ENCODE data around the gene LRMDA.
"Not testable (repeated sequence)": the region's sequence is repeated elsewhere in the genome, so short reads cannot be mapped to it uniquely, and the experiment has no call there.

Gene LRMDA

DNA sequence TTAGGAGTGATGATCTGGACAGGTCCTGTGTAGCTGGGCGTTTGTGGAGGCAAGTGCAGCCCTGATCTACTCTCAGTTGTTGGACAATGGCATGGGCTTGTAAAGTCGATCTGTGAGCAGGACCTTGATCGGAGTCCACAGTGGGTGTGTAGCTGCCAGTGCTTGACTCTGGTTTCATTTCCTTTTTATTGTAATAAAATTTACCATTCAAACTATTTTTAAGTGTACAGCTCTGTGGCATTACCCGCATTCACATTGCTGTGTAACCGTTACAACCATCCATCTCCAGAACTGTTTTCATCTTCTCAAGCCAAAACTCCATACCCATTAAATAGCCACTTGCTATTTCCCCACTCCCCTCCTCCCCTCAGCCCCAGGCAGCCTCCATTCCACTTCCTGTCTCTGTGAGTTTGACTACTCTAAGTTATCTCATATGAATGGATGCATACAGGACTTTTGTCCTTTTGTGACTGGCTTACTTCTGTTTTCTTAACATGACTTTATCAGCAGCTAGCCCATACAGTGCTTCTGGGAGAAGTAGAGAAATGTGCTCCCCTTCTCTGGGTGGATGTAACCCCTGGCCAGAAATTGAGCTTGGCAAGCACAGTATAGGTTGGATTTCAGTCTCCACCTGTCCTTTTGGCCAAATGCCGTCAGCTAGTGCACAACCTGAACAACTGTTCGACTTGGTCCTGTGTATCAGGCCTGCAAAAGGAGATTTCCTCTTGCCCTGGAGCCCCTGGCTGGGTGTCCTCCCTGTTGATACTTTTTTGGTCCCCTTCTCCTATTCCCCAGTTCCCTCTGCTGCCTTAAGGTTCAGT, 180.0 kb downstream of the LRMDA start:
- no peaks in the 10 kb centered on the region for H3K27me3 Mint-ChIP-seq
- no peaks in the 10 kb centered on the region for H3K36me3 Mint-ChIP-seq
- H3K9me3 Mint-ChIP-seq: peaks cover 3% of the 10 kb centered on the region
- H3K27ac Mint-ChIP-seq: no peak overlapping the region
- no peaks in the 10 kb centered on the region for H3K4me1 Mint-ChIP-seq
- ATAC-seq: peak; percentile 6
- no peak overlapping the region for H3K4me3 Mint-ChIP-seq

DNA sequence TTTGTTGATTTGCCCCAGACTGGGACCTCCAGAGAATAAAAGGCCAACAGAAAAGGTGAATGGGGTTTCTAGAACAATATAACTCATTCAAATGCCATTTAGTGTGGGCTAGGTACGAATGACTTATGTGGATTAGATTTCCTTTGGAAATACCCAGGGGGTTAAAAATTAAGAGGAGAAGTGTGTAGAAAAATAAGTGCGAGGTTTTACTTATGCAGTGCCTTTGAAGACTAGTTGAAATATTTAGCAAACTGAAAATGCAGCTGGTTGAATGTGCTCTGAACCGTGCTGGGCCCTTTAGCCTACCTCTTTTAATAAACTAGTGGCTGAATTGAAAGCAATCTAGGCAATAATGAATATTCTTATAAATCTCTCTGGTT, 180.6 kb downstream of the LRMDA start:
- Mint-ChIP-seq H3K36me3 (no peaks in the 10 kb centered on the region), H3K4me1 (no peaks in the 10 kb centered on the region), H3K27ac (no peak overlapping the region), H3K4me3 (no peak overlapping the region), H3K27me3 (no peaks in the 10 kb centered on the region), H3K9me3 (peaks cover 3% of the 10 kb centered on the region)
- no peak for ATAC-seq

DNA sequence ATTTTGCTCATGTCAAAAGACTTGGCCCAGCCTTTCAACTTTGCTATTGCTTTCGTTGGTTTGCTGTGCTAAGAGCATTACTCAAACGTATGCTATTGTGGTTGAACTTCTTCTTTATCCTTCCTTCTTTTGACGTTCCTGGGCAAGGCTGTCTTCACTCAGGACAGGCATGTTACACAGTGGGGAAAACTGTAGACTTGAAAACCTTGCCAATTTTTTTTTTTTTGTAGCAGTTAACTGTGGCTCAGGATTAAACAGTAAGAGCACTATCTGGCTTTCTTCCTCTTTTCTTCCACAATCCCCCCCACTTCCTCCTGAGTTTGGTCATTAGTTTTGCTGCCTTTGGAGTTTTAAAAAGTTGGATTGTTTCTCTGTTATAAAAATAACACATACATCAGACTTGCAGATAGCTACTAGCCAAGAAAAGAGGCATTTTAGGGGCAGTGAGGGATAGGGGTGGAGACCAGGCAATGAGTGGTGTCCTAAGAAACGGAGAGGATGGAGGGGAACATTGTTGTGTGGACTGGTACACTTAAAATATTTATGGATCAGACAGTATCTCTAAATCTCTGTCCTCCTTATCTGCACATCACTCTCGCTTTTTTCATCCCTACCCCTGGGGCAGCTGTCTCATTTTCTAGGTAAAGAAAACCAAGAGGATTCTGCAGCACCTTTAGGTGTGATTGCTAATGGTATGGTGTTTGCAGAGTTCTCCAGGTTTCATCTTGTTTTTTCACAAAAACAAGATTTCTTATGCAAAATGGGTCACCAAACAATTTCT, 181.7 kb downstream of the LRMDA start:
- no peak overlapping the region for H3K4me3 Mint-ChIP-seq
- H3K4me1 Mint-ChIP-seq: no peaks in the 10 kb centered on the region
- H3K27me3 Mint-ChIP-seq: no peaks in the 10 kb centered on the region
- H3K27ac Mint-ChIP-seq: no peak overlapping the region
- peaks cover 3% of the 10 kb centered on the region for H3K9me3 Mint-ChIP-seq
- ATAC-seq: no peak
- no peaks in the 10 kb centered on the region for H3K36me3 Mint-ChIP-seq

DNA sequence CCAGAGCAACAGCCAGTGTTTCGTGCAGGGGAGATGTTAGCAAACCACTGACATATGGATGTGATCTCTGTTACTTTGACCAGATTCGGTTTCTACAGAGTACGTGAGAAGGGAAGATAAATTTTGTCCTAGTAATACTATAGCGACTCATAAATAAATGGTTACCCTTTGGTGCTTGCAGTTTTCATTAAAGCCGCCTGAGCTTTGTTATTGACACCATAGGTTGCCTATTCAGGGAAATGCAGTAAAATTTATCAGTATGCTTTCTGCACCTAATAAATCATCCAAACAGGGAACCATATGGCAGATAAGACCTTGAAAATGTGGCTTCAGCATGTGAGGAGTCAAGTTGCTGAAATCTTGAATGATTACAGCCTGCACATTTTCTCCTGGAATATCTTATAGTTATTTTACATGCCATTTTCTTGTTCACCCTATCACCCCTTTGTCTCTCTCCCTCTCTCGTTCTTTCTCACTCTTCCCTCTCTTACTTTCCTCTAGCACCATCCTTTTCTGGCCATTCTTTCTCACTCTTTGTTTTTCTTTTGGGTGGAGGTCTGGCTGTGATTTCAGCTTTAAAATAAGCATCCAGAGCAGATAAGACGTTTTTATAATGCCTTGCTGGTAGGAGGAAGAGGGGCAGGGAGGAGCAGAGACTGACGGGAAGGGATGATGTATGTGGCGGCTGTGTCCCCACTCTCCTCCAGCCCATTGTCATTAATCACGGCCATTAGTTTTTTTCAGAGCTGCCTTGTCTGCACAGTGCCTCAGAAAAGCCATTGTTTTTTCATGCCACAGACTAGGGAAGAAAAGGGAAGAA, 182.5 kb downstream of the LRMDA start:
- Mint-ChIP-seq H3K27me3 (no peaks in the 10 kb centered on the region), H3K9me3 (peaks cover 3% of the 10 kb centered on the region), H3K4me1 (no peaks in the 10 kb centered on the region), H3K4me3 (no peak overlapping the region), H3K36me3 (no peaks in the 10 kb centered on the region), H3K27ac (no peak overlapping the region)
- no peak for ATAC-seq

DNA sequence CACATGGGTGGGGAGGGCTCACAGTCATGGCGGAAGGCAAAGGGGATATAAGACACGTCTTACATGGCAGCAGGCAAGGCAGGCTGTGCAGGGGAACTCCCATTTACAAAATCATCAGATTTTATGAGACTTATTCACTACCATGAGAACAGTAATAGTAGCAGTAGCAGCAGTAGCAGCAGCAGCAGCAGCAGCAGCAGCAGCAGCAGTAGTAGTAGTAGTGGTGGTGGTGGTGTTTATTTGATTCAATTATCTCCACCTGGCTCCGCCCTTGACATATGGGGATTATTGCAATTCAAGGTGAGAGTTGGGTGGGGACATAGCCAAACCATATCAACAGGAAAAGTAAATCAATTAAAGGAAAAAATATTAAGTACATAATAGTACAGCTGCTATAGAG, 184.7 kb downstream of the LRMDA start:
- Mint-ChIP-seq H3K4me1 (no peaks in the 10 kb centered on the region), H3K4me3 (no peak overlapping the region), H3K9me3 (no peaks in the 10 kb centered on the region), H3K27me3 (peaks cover under 1% of the 10 kb centered on the region), H3K27ac (no peak overlapping the region), H3K36me3 (no peaks in the 10 kb centered on the region)
- ATAC-seq: no peak

DNA sequence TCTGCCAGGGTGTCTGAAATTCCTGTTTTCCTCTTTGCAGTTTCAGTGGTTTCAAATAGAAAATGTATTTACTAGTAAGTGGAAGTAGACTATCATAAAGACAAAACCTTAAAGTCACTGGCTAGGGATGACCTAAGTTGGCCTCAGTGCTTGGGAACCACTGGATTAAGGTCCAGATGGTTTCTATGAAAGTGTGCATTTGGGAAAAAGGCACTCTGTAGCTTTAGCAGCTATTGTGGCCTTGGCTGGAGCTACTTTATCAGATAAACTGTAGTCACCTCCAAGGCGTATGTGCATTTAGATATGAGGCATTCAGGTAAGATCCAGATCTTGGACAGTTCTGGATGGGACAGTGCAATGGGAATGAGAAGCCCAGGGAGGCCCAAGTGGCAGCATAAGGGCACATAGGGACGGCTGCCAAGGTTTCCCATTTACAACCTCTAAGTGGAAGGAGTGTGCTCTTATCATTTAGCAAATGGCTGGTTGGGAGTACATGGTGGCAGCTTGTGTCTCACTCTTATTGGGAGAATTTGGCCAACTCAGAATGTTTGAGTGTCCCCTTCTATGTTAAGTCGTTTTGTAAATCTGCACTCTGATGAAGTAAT, 185.6 kb downstream of the LRMDA start:
- ATAC-seq: no peak
- H3K27me3 Mint-ChIP-seq: peaks cover 9% of the 10 kb centered on the region
- H3K4me3 Mint-ChIP-seq: no peak overlapping the region
- H3K27ac Mint-ChIP-seq: no peak overlapping the region
- no peaks in the 10 kb centered on the region for H3K4me1 Mint-ChIP-seq
- no peaks in the 10 kb centered on the region for H3K36me3 Mint-ChIP-seq
- H3K9me3 Mint-ChIP-seq: no peaks in the 10 kb centered on the region

DNA sequence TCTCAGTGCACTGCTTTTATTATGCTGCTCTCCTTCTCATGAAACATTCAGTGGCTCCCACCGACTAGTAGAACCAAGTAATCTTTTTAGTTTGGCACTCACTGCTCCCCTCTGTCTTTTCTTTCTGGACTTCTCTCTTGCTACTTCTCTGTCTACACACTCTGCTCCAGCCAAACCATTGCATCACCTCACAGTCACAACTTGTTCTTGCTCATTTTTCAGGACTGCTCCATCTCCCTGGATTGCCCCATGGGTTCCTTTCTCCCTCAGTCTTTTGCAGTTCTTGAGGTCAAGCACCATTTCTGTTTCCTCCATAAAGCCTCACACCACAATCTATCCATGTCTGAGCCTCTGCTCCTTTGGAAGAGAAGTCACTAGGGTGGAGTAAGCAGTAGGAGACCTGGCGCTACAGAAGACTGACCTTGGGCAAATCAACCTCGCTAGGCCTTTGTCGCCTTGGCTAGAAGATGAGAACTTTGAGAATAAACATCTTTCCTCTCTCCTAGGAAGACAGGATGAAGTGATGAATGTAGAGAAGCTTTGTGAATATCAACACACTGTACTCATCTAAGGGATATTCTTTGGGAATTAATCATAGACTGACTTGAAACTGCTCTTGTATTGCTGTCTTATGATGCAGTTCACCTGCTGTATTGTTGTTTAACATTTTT, 186.2 kb downstream of the LRMDA start:
- H3K36me3 Mint-ChIP-seq: no peaks in the 10 kb centered on the region
- H3K4me3 Mint-ChIP-seq: no peak overlapping the region
- no peak for ATAC-seq
- H3K27ac Mint-ChIP-seq: no peak overlapping the region
- H3K9me3 Mint-ChIP-seq: no peaks in the 10 kb centered on the region
- peaks cover 10% of the 10 kb centered on the region for H3K27me3 Mint-ChIP-seq
- no peaks in the 10 kb centered on the region for H3K4me1 Mint-ChIP-seq

DNA sequence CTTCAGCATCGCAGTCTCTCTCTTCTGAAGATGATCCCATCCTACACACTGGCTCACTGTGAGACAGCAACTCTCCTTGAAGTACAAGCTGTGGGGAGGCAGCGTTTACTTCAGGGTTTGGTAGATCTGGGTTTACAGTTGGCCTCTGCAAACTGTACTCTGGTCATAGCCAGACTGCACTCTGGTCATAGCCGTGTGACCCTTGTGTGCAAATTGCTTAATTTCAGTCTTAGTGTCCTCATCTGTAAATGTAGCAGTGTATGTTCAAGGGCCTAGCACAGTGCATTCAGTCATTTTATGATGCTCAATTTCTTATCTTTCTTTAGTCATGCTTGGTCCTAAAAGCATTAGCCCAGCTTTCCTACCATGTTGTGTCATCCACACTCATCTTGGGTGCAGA, 188.2 kb downstream of the LRMDA start:
- H3K9me3 Mint-ChIP-seq: no peaks in the 10 kb centered on the region
- no peak overlapping the region for H3K4me3 Mint-ChIP-seq
- no peak overlapping the region for H3K27ac Mint-ChIP-seq
- no peak for ATAC-seq
- H3K4me1 Mint-ChIP-seq: no peaks in the 10 kb centered on the region
- no peaks in the 10 kb centered on the region for H3K36me3 Mint-ChIP-seq
- H3K27me3 Mint-ChIP-seq: peaks cover 10% of the 10 kb centered on the region

DNA sequence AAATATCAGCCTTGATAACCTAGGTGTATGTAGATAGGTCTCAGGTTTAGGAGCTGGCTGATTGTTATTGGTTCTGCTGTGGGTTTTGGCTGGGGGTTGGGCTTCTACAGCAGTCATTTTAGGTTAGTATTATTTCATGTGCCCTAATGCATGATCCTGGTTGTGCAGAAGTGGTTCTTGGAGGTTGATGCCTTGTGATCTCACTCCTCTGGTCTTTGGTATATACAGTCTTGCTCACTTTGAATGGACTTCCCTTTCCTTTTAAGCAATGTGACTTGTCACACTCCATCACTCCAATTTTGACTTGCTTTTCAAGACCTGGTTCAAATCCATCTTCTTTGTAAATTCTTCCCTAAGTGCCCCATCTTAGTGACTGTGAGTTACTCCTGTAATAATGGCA, 188.9 kb downstream of the LRMDA start:
- Mint-ChIP-seq H3K9me3 (no peaks in the 10 kb centered on the region), H3K27me3 (peaks cover 10% of the 10 kb centered on the region)

DNA sequence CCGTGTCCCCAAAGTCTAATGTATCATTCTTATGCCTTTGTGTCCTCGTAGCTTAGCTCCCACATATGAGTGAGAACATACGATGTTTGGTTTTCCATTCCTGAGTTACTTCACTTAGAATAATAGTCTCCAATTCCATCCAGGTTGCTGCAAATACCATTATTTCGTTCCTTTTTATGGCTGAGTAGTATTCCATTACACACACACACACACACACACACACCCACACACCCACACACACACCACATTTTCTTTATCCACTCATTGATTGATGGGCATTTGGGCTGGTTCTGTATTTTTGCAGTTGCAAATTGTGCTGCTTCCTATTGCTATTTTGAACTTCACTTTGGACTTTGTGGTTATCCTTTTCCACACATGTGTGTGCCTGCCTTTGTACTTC, 189.6 kb downstream of the LRMDA start:
- not testable (repeated sequence) for H3K36me3 Mint-ChIP-seq, H3K27me3 Mint-ChIP-seq

More for the DNA sequence above, 188.9 kb downstream of the LRMDA start:
- Mint-ChIP-seq H3K4me3 (no peak overlapping the region), H3K4me1 (no peaks in the 10 kb centered on the region), H3K36me3 (no peaks in the 10 kb centered on the region), H3K27ac (no peak overlapping the region)
- ATAC-seq: no peak

DNA sequence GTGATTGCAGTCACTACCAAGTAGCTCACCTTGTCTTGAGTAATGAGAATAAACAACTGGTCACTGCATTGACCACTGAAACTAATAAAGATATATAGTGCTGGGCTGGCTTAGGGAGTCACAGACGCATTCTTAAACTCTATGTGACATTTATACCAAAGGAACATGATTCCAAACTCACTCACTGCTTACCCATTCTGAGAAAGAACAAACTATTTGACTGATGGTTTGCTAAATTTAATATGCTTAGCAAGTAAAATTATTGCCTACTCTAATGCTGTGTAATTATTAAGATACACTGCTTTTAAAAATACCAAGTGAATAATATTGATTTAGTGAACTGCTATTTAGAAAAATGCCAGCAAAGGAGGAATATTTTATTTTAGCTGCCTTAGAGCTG, 191.1 kb downstream of the LRMDA start:
- Mint-ChIP-seq H3K4me3 (no peak overlapping the region), H3K9me3 (no peaks in the 10 kb centered on the region), H3K27me3 (peaks cover 10% of the 10 kb centered on the region), H3K27ac (no peak overlapping the region), H3K36me3 (no peaks in the 10 kb centered on the region), H3K4me1 (no peaks in the 10 kb centered on the region)
- no peak for ATAC-seq

More for the DNA sequence above, 189.6 kb downstream of the LRMDA start:
- ATAC-seq, H3K4me1 Mint-ChIP-seq, H3K27ac Mint-ChIP-seq, H3K9me3 Mint-ChIP-seq, H3K4me3 Mint-ChIP-seq: not testable (repeated sequence)

DNA sequence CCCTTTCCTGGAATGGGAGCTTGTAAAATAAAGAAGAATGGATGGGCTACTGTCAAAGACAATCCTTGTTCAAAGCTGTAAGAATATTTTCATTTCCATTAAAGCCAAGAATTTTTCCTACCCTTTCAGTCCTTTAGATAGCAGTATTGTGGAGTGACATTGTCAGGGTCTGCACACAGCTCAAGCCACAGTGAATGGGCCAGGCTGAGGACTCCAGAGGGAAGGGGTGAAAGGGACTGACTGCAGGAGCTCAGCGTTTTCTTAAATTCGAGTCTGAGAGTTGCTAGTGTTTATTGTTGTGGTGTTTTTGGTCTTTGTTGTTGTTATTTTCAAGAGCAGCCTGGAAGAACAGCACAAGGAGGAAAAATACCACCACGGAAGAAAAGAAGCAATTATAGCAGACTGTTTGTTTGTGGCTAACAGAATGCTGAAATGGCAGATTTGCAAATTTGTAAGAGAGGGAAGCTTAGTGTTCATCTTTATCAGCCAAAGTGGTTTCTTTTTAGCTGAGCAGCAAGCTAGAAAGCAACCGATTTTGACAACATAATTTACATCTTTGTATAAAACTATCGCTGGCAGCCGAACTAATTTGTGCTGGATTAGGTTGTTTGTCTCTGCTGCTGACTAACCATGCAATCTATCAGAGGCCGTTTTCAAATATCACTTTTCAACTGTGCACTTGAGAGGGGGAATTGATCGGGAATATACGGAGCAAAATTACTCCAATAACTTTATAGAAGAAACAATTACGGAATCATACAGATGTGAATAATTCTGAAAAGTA, 192.1 kb downstream of the LRMDA start:
- Mint-ChIP-seq H3K27ac (no peak overlapping the region), H3K4me1 (no peaks in the 10 kb centered on the region), H3K27me3 (peaks cover 10% of the 10 kb centered on the region), H3K4me3 (no peak overlapping the region), H3K36me3 (no peaks in the 10 kb centered on the region), H3K9me3 (no peaks in the 10 kb centered on the region)
- no peak for ATAC-seq

DNA sequence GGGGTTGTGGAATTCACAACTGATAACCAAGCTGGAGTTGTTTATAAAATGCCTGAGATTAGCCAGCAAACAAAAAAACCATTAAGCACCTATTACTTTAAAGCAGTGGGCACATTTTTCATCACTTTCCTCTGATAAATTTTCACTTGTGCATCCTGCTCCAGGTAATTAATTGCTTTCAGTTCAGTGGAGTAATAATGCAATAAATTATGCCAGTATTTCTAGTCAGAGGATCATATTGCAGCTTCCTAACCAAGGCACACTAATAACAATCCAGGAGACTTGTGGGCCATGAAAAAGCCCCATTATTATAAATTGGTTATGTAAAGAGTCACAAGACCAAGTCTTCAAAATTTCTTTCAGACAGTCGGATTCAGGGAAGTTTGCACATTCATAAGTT, 193.2 kb downstream of the LRMDA start:
- ATAC-seq: no peak
- Mint-ChIP-seq H3K4me1 (no peaks in the 10 kb centered on the region), H3K9me3 (no peaks in the 10 kb centered on the region), H3K27ac (no peak overlapping the region), H3K36me3 (no peaks in the 10 kb centered on the region), H3K27me3 (peaks cover 10% of the 10 kb centered on the region), H3K4me3 (no peak overlapping the region)

DNA sequence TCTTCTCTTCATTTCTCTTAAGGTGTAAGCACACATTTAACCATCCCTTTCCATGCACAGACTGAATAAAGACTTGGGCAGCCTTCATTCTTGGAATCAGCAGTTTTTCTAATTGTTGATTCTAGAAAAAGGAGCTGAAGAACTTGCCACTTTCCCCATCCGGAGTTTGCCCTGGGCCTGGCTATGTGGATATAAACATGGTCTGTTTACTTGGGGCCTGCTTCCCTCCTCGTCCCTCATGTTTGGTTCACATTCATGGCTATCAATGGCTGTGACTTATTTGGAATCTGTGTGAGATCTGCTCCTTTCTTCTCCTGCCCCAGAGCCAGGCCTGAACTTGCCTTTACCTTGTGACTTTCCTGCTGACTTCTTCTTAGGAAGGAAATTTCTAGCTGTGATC, 199.3 kb downstream of the LRMDA start:
- Mint-ChIP-seq H3K4me1 (no peaks in the 10 kb centered on the region), H3K4me3 (no peak overlapping the region), H3K36me3 (no peaks in the 10 kb centered on the region), H3K27ac (no peak overlapping the region), H3K9me3 (no peaks in the 10 kb centered on the region), H3K27me3 (peaks cover 8% of the 10 kb centered on the region)
- ATAC-seq: no peak

Data from stimulated activated memory B cell treated with anti-CD40 and anti-IgM and Interleukin-4, amounts not matched to agents 10 μg/mL and 1 μg/mL and 100 μg/mL, for 72 hours (primary cell).